GM23248 (cell line): Measurements from ENCODE around the gene NUDT15.

ENCODE experiments used
- EZH2 ChIP-seq: fragments of 200-600 bp; sonication (generic); IDR thresholded peaks from 2 replicates; pipeline ENCODE4 v1.6.1; 2018; ENCODE audit warnings: antibody characterized with exemption, mild to moderate bottlenecking; ENCODE audit not compliant: insufficient read depth, poor library complexity, severe bottlenecking
- EZH2phosphoT487 ChIP-seq: fragments of 200-600 bp; sonication (generic); IDR thresholded peaks from 2 replicates; pipeline ENCODE4 v1.6.1; 2018; ENCODE audit warnings: antibody characterized with exemption, moderate library complexity, mild to moderate bottlenecking, low read depth; ENCODE audit not compliant: insufficient read depth

GRCh38 chr13:48018637-48019036 lies 18.9 kb upstream of the NUDT15 start:
- TF ChIP-seq EZH2 (no peak), EZH2phosphoT487 (no peak)
